ENCODE data around the gene GABRD.

The GABRD gene

GRCh38 chr1:2003541-2004131 is 15.5 kb upstream of the GABRD start, which contains the start of gene CFAP74:
Gene CFAP74 (minus strand): TSS chr1:2003786. CDS start chr1:1990956, 12,830 bp downstream.
- DNase-seq (ENCODE audit: low spot score), result peak; percentile 87
- peak within 1 kb of the TSS; percentile 69 for H3K4me2 ChIP-seq (ENCODE audit: insufficient read depth, low read length, poor library complexity, severe bottlenecking)
- H3K23ac ChIP-seq (ENCODE audit: low read depth, low read length, poor library complexity), result peak within 1 kb of the TSS; percentile 82
- H3K27me3 ChIP-seq (ENCODE audit: control insufficient read depth in 3 of 3, insufficient read depth in 3 of 3, low read depth in 1 of 3, low read length in 3 of 3), result peaks cover 0 to 18% (median 0%) of the 10 kb centered on the region in 3 experiments
- H3K9ac ChIP-seq (ENCODE audit: low read depth, low read length, poor library complexity), result peak within 1 kb of the TSS; percentile 63
- H2AK5ac ChIP-seq (ENCODE audit: low read depth, low read length), result peak within 1 kb of the TSS; percentile 14
- WGBS, 2 donors (ENCODE audit: extremely low coverage in 2 of 2, insufficient read length in 2 of 2, insufficient replicate concordance in 1 of 2), result no CpG with 5 or more reads among the region's 49 CpGs
- H3K36me3 ChIP-seq (replicated peaks in 1 of 2; ENCODE audit: control insufficient read depth in 2 of 2, insufficient read depth in 2 of 2, low read length in 2 of 2), result no peaks in the 10 kb centered on the region
- peak within 1 kb of the TSS; percentile 26 to 32 for H3K4me3 ChIP-seq (ENCODE audit: low read length in 2 of 2)
- no peak within 1 kb of the TSS for H3K4ac ChIP-seq (ENCODE audit: low read length)
- H3K14ac ChIP-seq (ENCODE audit: low read length), result no peak within 1 kb of the TSS
- H2AFZ ChIP-seq (ENCODE audit: low read length), result peak within 1 kb of the TSS; percentile 91
- H3K18ac ChIP-seq (ENCODE audit: low read length), result peak within 1 kb of the TSS; percentile 98
- H4K8ac ChIP-seq (ENCODE audit: low read depth, low read length), result peak within 1 kb of the TSS; percentile 58
- H2BK15ac ChIP-seq (ENCODE audit: low read length), result peak within 1 kb of the TSS; percentile 6
- H3K4me1 ChIP-seq (ENCODE audit: control insufficient read depth in 2 of 2, insufficient read depth in 1 of 2, low read depth in 1 of 2, low read length in 2 of 2), result peaks cover 2 to 6% of the 10 kb centered on the region in 2 donors
- no peak within 1 kb of the TSS for H4K91ac ChIP-seq (ENCODE audit: low read depth, low read length, poor library complexity)
- no peaks in the 10 kb centered on the region for H3K9me3 ChIP-seq (replicated peaks in 1 of 2; ENCODE audit: control insufficient read depth in 2 of 2, insufficient read depth in 1 of 2, low read depth in 1 of 2, low read length in 2 of 2)
- no peak within 1 kb of the TSS for H2BK120ac ChIP-seq (ENCODE audit: low read depth, low read length)
- H2BK5ac ChIP-seq (ENCODE audit: low read length), result no peak within 1 kb of the TSS
- no peak within 1 kb of the TSS for H2BK12ac ChIP-seq (ENCODE audit: low read length)
- H3K27ac ChIP-seq (replicated peaks; ENCODE audit: low read length), result no peak within 1 kb of the TSS
- no peaks in the 10 kb centered on the region for H3K79me1 ChIP-seq (ENCODE audit: low read depth, low read length)

- H2AFZ ChIP-seq (ENCODE audit: low read length), result no peak overlapping the region
These were observed 14.3 kb upstream of the GABRD start for GRCh38 chr1:2004856-2005255.

GRCh38 chr1:2009101-2010053 is 9.8 kb upstream of the GABRD start:
- Histone ChIP-seq H3K4me3 (ENCODE audit: low read length in 2 of 2) (no peak overlapping the region), H3K23ac (ENCODE audit: low read depth, low read length, poor library complexity) (peak overlapping the region; percentile 80), H3K4me1 (ENCODE audit: control insufficient read depth in 2 of 2, insufficient read depth in 1 of 2, low read depth in 1 of 2, low read length in 2 of 2) (peaks cover 0 to 2% of the 10 kb centered on the region in 2 donors), H3K9ac (ENCODE audit: low read depth, low read length, poor library complexity) (peak overlapping the region; percentile 60), H2BK15ac (ENCODE audit: low read length) (peak overlapping the region; percentile 58), H3K4me2 (ENCODE audit: insufficient read depth, low read length, poor library complexity, severe bottlenecking) (peak overlapping the region; percentile 11), H2BK120ac (ENCODE audit: low read depth, low read length) (no peak overlapping the region), H2AFZ (ENCODE audit: low read length) (no peak overlapping the region), H3K79me1 (ENCODE audit: low read depth, low read length) (no peaks in the 10 kb centered on the region), H4K91ac (ENCODE audit: low read depth, low read length, poor library complexity) (no peak overlapping the region), H3K27me3 (ENCODE audit: control insufficient read depth in 3 of 3, insufficient read depth in 3 of 3, low read depth in 1 of 3, low read length in 3 of 3) (peaks cover 0 to 23% (median 0%) of the 10 kb centered on the region in 3 experiments), H3K14ac (ENCODE audit: low read length) (peak overlapping the region; percentile 38), H2BK5ac (ENCODE audit: low read length) (no peak overlapping the region), H3K27ac (replicated peaks; ENCODE audit: low read length) (no peak overlapping the region), H3K9me3 (replicated peaks in 1 of 2; ENCODE audit: control insufficient read depth in 2 of 2, insufficient read depth in 1 of 2, low read depth in 1 of 2, low read length in 2 of 2) (no peaks in the 10 kb centered on the region), H3K36me3 (replicated peaks in 1 of 2; ENCODE audit: control insufficient read depth in 2 of 2, insufficient read depth in 2 of 2, low read length in 2 of 2) (no peaks in the 10 kb centered on the region), H4K8ac (ENCODE audit: low read depth, low read length) (no peak overlapping the region), H2AK5ac (ENCODE audit: low read depth, low read length) (no peak overlapping the region), H3K18ac (ENCODE audit: low read length) (peak overlapping the region; percentile 64), H2BK12ac (ENCODE audit: low read length) (peak overlapping the region; percentile 10), H3K4ac (ENCODE audit: low read length) (peak overlapping the region; percentile 23)
- no peak for DNase-seq (ENCODE audit: low spot score)
- WGBS, 2 donors (ENCODE audit: extremely low coverage in 2 of 2, insufficient read length in 2 of 2, insufficient replicate concordance in 1 of 2), result no CpG with 5 or more reads among the region's 27 CpGs

More at GRCh38 chr1:2004856-2005255, 14.3 kb upstream of the GABRD start:
- Histone ChIP-seq H3K4me2 (ENCODE audit: insufficient read depth, low read length, poor library complexity, severe bottlenecking) (no peak overlapping the region), H2BK120ac (ENCODE audit: low read depth, low read length) (no peak overlapping the region), H4K91ac (ENCODE audit: low read depth, low read length, poor library complexity) (no peak overlapping the region), H4K8ac (ENCODE audit: low read depth, low read length) (no peak overlapping the region), H3K27ac (replicated peaks; ENCODE audit: low read length) (no peak overlapping the region), H3K4ac (ENCODE audit: low read length) (no peak overlapping the region), H2BK15ac (ENCODE audit: low read length) (peak overlapping the region; percentile 25), H3K4me1 (ENCODE audit: control insufficient read depth in 2 of 2, insufficient read depth in 1 of 2, low read depth in 1 of 2, low read length in 2 of 2) (peaks cover 4 to 6% of the 10 kb centered on the region in 2 donors), H2AK5ac (ENCODE audit: low read depth, low read length) (no peak overlapping the region), H3K14ac (ENCODE audit: low read length) (no peak overlapping the region), H3K23ac (ENCODE audit: low read depth, low read length, poor library complexity) (peak overlapping the region; percentile 70), H3K9ac (ENCODE audit: low read depth, low read length, poor library complexity) (no peak overlapping the region), H3K36me3 (replicated peaks in 1 of 2; ENCODE audit: control insufficient read depth in 2 of 2, insufficient read depth in 2 of 2, low read length in 2 of 2) (no peaks in the 10 kb centered on the region), H3K27me3 (ENCODE audit: control insufficient read depth in 3 of 3, insufficient read depth in 3 of 3, low read depth in 1 of 3, low read length in 3 of 3) (peaks cover 0 to 26% (median 0%) of the 10 kb centered on the region in 3 experiments), H2BK5ac (ENCODE audit: low read length) (no peak overlapping the region), H3K18ac (ENCODE audit: low read length) (peak overlapping the region; percentile 77), H3K79me1 (ENCODE audit: low read depth, low read length) (no peaks in the 10 kb centered on the region), H3K9me3 (replicated peaks in 1 of 2; ENCODE audit: control insufficient read depth in 2 of 2, insufficient read depth in 1 of 2, low read depth in 1 of 2, low read length in 2 of 2) (no peaks in the 10 kb centered on the region), H3K4me3 (ENCODE audit: low read length in 2 of 2) (no peak overlapping the region), H2BK12ac (ENCODE audit: low read length) (peak overlapping the region; percentile 14)
- no peak for DNase-seq (ENCODE audit: low spot score)
- WGBS, 2 donors (ENCODE audit: extremely low coverage in 2 of 2, insufficient read length in 2 of 2, insufficient replicate concordance in 1 of 2), result no CpG with 5 or more reads among the region's 21 CpGs

GRCh38 chr1:2014181-2014580 is 5.0 kb upstream of the GABRD start:
- H3K9ac ChIP-seq (ENCODE audit: low read depth, low read length, poor library complexity), result peak overlapping the region; percentile 5
- no peak overlapping the region for H3K4me3 ChIP-seq (ENCODE audit: low read length in 2 of 2)
- H3K27ac ChIP-seq (replicated peaks; ENCODE audit: low read length), result no peak overlapping the region
- H2BK12ac ChIP-seq (ENCODE audit: low read length), result no peak overlapping the region
- no peak overlapping the region for H2BK5ac ChIP-seq (ENCODE audit: low read length)
- H3K4me2 ChIP-seq (ENCODE audit: insufficient read depth, low read length, poor library complexity, severe bottlenecking), result no peak overlapping the region
- H2AK5ac ChIP-seq (ENCODE audit: low read depth, low read length), result no peak overlapping the region
- no peak overlapping the region for H3K23ac ChIP-seq (ENCODE audit: low read depth, low read length, poor library complexity)
- no peak overlapping the region for H3K4ac ChIP-seq (ENCODE audit: low read length)
- no peaks in the 10 kb centered on the region for H3K36me3 ChIP-seq (replicated peaks in 1 of 2; ENCODE audit: control insufficient read depth in 2 of 2, insufficient read depth in 2 of 2, low read length in 2 of 2)
- H4K91ac ChIP-seq (ENCODE audit: low read depth, low read length, poor library complexity), result no peak overlapping the region
- H3K18ac ChIP-seq (ENCODE audit: low read length), result peak overlapping the region; percentile 23
- H3K4me1 ChIP-seq (ENCODE audit: control insufficient read depth in 2 of 2, insufficient read depth in 1 of 2, low read depth in 1 of 2, low read length in 2 of 2), result peaks cover 0 to 4% of the 10 kb centered on the region in 2 donors
- no peak overlapping the region for H2BK120ac ChIP-seq (ENCODE audit: low read depth, low read length)
- H3K14ac ChIP-seq (ENCODE audit: low read length), result no peak overlapping the region
- no CpG with 5 or more reads among the region's 15 CpGs for WGBS, 2 donors (ENCODE audit: extremely low coverage in 2 of 2, insufficient read length in 2 of 2, insufficient replicate concordance in 1 of 2)
- H4K8ac ChIP-seq (ENCODE audit: low read depth, low read length), result no peak overlapping the region
- H3K9me3 ChIP-seq (replicated peaks in 1 of 2; ENCODE audit: control insufficient read depth in 2 of 2, insufficient read depth in 1 of 2, low read depth in 1 of 2, low read length in 2 of 2), result no peaks in the 10 kb centered on the region
- H3K79me1 ChIP-seq (ENCODE audit: low read depth, low read length), result no peaks in the 10 kb centered on the region
- no peak for DNase-seq (ENCODE audit: low spot score)
- no peak overlapping the region for H2BK15ac ChIP-seq (ENCODE audit: low read length)
- H3K27me3 ChIP-seq (ENCODE audit: control insufficient read depth in 3 of 3, insufficient read depth in 3 of 3, low read depth in 1 of 3, low read length in 3 of 3), result peaks cover 0 to 63% (median 13%) of the 10 kb centered on the region in 3 experiments
- no peak overlapping the region for H2AFZ ChIP-seq (ENCODE audit: low read length)

All from neuronal stem cell (in vitro differentiated cells).